ENCODE measurements around the gene OCA2.

GRCh38 chr15:27741226-27741860 is 357.8 kb downstream of the OCA2 start:
- TF ChIP-seq FOXP2 (optimal IDR thresholded peaks at IDR 0.05; ENCODE audit: borderline replicate concordance, extremely low read depth, extremely low read length, insufficient read depth) (no peak), POLR2AphosphoS5 (IDR thresholded peaks at IDR 0.05; ENCODE audit: low read depth, low read length) (no peak), REST (IDR thresholded peaks at IDR 0.05; ENCODE audit: insufficient read depth in 1 of 2, low read depth in 2 of 2, low read length in 2 of 2) (no peak), TAF1 (IDR thresholded peaks at IDR 0.05; ENCODE audit: borderline replicate concordance, insufficient read depth, low read length) (no peak)

Measured in PFSK-1 (cell line).